ENCODE measurements around the gene POPDC3. TPM values are rescaled to one million over a fixed set of nuclear protein-coding genes. Genes with fewer than 3 reads are reported as not detected.

The POPDC3 gene
- total RNA-seq, 1 donor from 2014 or later: 9.1 TPM

DNA sequence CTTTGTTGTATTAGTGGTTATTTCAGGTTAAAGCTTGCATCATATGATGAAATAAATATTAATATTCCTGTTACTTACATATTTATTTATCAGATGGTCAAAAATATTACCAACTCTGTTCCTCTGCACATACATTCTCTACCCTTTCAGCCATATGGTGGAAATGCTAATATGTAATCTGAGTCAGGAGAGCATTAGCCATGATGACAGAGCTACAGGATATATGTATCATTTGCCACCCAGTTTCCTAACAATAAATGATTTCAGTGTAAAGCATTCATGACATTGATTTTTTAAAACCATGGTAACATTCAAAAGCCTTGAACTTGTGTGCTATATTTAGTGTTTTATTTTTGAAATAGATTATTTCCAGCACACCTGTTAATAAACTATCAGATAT is 16.6 kb downstream of the POPDC3 start:
- no peak overlapping the region for H3K27ac ChIP-seq (ENCODE audit: low read depth, low read length)
- no peaks in the 10 kb centered on the region for H3K9me3 ChIP-seq (ENCODE audit: insufficient read depth, low read depth, low read length)
- Mint-ChIP-seq H3K27ac (ENCODE audit: unreplicated experiment) (no peak overlapping the region), H3K4me3 (ENCODE audit: unreplicated experiment) (no peak overlapping the region), H3K27me3 (ENCODE audit: low read depth, unreplicated experiment) (no peaks in the 10 kb centered on the region), H3K4me1 (ENCODE audit: low read depth, unreplicated experiment) (peaks cover 10% of the 10 kb centered on the region), H3K36me3 (ENCODE audit: low read depth, unreplicated experiment) (no peaks in the 10 kb centered on the region), H3K9me3 (ENCODE audit: unreplicated experiment) (no peaks in the 10 kb centered on the region)
- no peak overlapping the region for H3K4me2 ChIP-seq (ENCODE audit: low read length)
- DNase-seq (ENCODE audit: low read depth) (no peak), FAIRE-seq (no peak)
- H3K79me2 ChIP-seq (ENCODE audit: insufficient read depth, low read length): no peaks in the 10 kb centered on the region
- H3K27me3 ChIP-seq (ENCODE audit: insufficient read depth, low read length): no peaks in the 10 kb centered on the region
- H3K4me1 ChIP-seq (ENCODE audit: insufficient read depth, low read length): no peaks in the 10 kb centered on the region
- H2AFZ ChIP-seq (ENCODE audit: low read depth, low read length): no peak overlapping the region
- no peak overlapping the region for H3K4me3 ChIP-seq (ENCODE audit: insufficient read depth, low read depth, low read length)
- peaks cover 3% of the 10 kb centered on the region for H4K20me1 ChIP-seq (ENCODE audit: insufficient read depth, low read length)
- TF ChIP-seq, protein P1, sequence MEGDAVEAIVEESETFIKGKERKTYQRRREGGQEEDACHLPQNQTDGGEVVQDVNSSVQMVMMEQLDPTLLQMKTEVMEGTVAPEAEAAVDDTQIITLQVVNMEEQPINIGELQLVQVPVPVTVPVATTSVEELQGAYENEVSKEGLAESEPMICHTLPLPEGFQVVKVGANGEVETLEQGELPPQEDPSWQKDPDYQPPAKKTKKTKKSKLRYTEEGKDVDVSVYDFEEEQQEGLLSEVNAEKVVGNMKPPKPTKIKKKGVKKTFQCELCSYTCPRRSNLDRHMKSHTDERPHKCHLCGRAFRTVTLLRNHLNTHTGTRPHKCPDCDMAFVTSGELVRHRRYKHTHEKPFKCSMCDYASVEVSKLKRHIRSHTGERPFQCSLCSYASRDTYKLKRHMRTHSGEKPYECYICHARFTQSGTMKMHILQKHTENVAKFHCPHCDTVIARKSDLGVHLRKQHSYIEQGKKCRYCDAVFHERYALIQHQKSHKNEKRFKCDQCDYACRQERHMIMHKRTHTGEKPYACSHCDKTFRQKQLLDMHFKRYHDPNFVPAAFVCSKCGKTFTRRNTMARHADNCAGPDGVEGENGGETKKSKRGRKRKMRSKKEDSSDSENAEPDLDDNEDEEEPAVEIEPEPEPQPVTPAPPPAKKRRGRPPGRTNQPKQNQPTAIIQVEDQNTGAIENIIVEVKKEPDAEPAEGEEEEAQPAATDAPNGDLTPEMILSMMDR (IDR thresholded peaks at IDR 0.05; ENCODE audit: insufficient read depth, low read depth, low read length): no peak
- TF ChIP-seq EZH2 (IDR thresholded peaks at IDR 0.05; ENCODE audit: insufficient read depth, low read length): no peak
- H3K9ac ChIP-seq (ENCODE audit: low read length): no peak overlapping the region
- no peaks in the 10 kb centered on the region for H3K36me3 ChIP-seq (ENCODE audit: insufficient read depth, low read length)

DNA sequence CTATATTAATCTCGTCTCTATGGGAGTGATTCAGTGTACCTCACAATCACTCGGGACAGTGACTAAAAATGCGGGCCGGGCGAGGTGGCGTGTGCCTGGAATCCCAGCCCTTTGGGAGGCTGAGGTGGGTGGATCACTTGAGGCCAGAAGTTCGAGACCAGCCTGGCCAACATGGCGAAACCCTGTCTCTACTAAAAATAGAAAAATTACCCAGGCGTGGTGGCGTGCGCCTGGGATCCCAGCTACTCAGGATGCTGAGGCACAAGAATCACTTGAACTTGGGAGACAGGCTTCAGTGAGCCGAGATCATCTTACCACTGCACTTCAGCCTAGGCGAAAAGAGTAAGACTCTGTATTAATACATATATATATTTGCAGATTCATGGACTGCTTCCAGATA is 17.4 kb downstream of the POPDC3 start:
- no peak overlapping the region for H3K9ac ChIP-seq (ENCODE audit: low read length)
- H3K4me2 ChIP-seq (ENCODE audit: low read length): no peak overlapping the region
- no peak for FAIRE-seq
- Mint-ChIP-seq H3K36me3 (ENCODE audit: low read depth, unreplicated experiment) (peaks cover 1% of the 10 kb centered on the region), H3K9me3 (ENCODE audit: unreplicated experiment) (no peaks in the 10 kb centered on the region), H3K4me1 (ENCODE audit: low read depth, unreplicated experiment) (peaks cover 12% of the 10 kb centered on the region), H3K4me3 (ENCODE audit: unreplicated experiment) (no peak overlapping the region), H3K27ac (ENCODE audit: unreplicated experiment) (no peak overlapping the region), H3K27me3 (ENCODE audit: low read depth, unreplicated experiment) (no peaks in the 10 kb centered on the region)
- no peak overlapping the region for H3K4me3 ChIP-seq (ENCODE audit: insufficient read depth, low read depth, low read length)
- no peaks in the 10 kb centered on the region for H3K27me3 ChIP-seq (ENCODE audit: insufficient read depth, low read length)
- H3K27ac ChIP-seq (ENCODE audit: low read depth, low read length): no peak overlapping the region
- TF ChIP-seq, protein P1 (IDR thresholded peaks at IDR 0.05; ENCODE audit: insufficient read depth, low read depth, low read length): no peak
- no peak for TF ChIP-seq EZH2 (IDR thresholded peaks at IDR 0.05; ENCODE audit: insufficient read depth, low read length)
- no peak overlapping the region for H2AFZ ChIP-seq (ENCODE audit: low read depth, low read length)
- no peaks in the 10 kb centered on the region for H3K4me1 ChIP-seq (ENCODE audit: insufficient read depth, low read length)
- DNase-seq (ENCODE audit: low read depth): no peak
- no peaks in the 10 kb centered on the region for H3K9me3 ChIP-seq (ENCODE audit: insufficient read depth, low read depth, low read length)
- H4K20me1 ChIP-seq (ENCODE audit: insufficient read depth, low read length): no peaks in the 10 kb centered on the region
- H3K36me3 ChIP-seq (ENCODE audit: insufficient read depth, low read length): no peaks in the 10 kb centered on the region
- H3K79me2 ChIP-seq (ENCODE audit: insufficient read depth, low read length): no peaks in the 10 kb centered on the region

DNA sequence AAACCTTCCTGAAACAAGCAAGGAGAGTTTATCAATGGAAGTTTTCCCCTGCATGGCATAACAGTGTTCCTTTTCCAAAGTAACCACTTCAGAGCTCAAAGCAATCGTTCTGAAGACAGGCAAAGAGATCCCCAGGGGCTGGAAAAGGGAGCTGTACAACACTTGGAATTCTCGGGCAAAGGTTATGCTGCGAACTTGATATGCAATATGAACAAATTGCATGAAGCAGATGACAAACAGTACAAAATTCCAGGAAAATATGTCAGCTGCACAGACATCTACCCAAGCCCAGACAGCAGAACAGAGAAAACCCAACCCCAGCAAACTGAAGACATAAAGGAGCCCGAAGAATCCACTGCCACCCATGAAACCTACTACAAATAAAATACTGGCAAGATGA is 18.4 kb downstream of the POPDC3 start:
- H3K79me2 ChIP-seq (ENCODE audit: insufficient read depth, low read length): no peaks in the 10 kb centered on the region
- TF ChIP-seq, protein P1 (IDR thresholded peaks at IDR 0.05; ENCODE audit: insufficient read depth, low read depth, low read length): no peak
- no peak for TF ChIP-seq EZH2 (IDR thresholded peaks at IDR 0.05; ENCODE audit: insufficient read depth, low read length)
- DNase-seq (ENCODE audit: low read depth) (no peak), FAIRE-seq (no peak)
- H3K4me3 Mint-ChIP-seq (ENCODE audit: unreplicated experiment): no peak overlapping the region
- no peak overlapping the region for H3K4me3 ChIP-seq (ENCODE audit: insufficient read depth, low read depth, low read length)
- H3K27me3 Mint-ChIP-seq (ENCODE audit: low read depth, unreplicated experiment): no peaks in the 10 kb centered on the region
- no peaks in the 10 kb centered on the region for H3K9me3 ChIP-seq (ENCODE audit: insufficient read depth, low read depth, low read length)
- H3K9ac ChIP-seq (ENCODE audit: low read length): no peak overlapping the region
- no peaks in the 10 kb centered on the region for H3K27me3 ChIP-seq (ENCODE audit: insufficient read depth, low read length)
- no peak overlapping the region for H2AFZ ChIP-seq (ENCODE audit: low read depth, low read length)
- H3K4me1 ChIP-seq (ENCODE audit: insufficient read depth, low read length): no peaks in the 10 kb centered on the region
- H3K36me3 Mint-ChIP-seq (ENCODE audit: low read depth, unreplicated experiment): peaks cover 1% of the 10 kb centered on the region
- no peaks in the 10 kb centered on the region for H3K36me3 ChIP-seq (ENCODE audit: insufficient read depth, low read length)
- peaks cover 12% of the 10 kb centered on the region for H3K4me1 Mint-ChIP-seq (ENCODE audit: low read depth, unreplicated experiment)
- no peaks in the 10 kb centered on the region for H4K20me1 ChIP-seq (ENCODE audit: insufficient read depth, low read length)
- H3K4me2 ChIP-seq (ENCODE audit: low read length): no peak overlapping the region
- H3K9me3 Mint-ChIP-seq (ENCODE audit: unreplicated experiment): no peaks in the 10 kb centered on the region
- no peak overlapping the region for H3K27ac ChIP-seq (ENCODE audit: low read depth, low read length)
- no peak overlapping the region for H3K27ac Mint-ChIP-seq (ENCODE audit: unreplicated experiment)
